SK-N-MC (cell line): ENCODE measurements around the gene ZC3H12C.

Source experiments
- EZH2 ChIP-seq: fragments of 200-600 bp; sonication (generic); IDR thresholded peaks from one replicate; pipeline ENCODE4 v1.6.1; 2017; ENCODE audit warnings: antibody characterized with exemption
- POLR2AphosphoS5 ChIP-seq: IDR thresholded peaks from 2 replicates; pipeline ENCODE4 v1.6.1; 2012; ENCODE audit warnings: mild to moderate bottlenecking, low read depth, low read length, borderline replicate concordance

DNA sequence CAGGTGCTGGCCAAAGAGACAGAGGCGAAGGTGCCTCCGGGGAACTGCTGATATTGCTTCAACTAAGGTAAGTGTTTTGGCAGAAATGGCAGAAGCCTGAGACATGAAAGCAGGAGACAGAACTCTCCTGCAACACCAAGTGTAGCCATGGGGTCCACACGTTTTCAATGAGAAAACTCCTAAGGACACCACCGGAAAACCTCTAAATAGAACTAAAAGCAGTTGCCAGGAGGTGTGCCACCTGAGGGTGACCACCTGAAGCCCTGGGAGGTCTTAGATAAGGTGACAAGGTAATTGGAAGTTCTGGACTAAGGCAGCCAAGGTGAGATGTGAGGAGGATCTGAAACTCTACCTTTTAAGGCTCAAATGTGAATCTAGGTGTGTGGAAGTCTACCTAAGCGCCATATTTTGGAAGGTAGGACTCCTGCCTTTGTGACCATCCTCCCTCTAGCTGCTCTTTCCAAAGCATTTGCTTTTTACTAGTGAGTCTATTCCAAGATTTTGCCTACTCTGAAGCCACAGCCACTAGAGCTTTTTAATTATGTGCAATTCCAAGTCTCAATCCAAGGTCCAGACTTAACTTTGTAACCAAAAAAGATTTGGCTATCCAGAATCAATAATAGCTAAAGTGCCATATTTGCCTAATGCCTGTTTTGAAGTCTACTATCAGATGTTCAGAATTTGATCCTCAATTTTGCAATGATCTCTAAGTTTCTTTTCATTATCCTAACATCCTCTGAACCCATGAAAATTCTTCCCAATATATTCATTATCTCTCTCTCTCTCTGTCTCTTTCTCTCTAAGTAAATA is 4.5 kb upstream of the ZC3H12C start:
- TF ChIP-seq POLR2AphosphoS5 (no peak), EZH2 (no peak)
